ENCODE data around the gene TALDO1. TPM values are rescaled to one million over a fixed set of nuclear protein-coding genes. Genes with fewer than 3 reads are reported as not detected.

Gene TALDO1
- total and polyA plus RNA-seq, 5 experiments from 2014 or later = 120 to 173 (median 160) TPM

DNA sequence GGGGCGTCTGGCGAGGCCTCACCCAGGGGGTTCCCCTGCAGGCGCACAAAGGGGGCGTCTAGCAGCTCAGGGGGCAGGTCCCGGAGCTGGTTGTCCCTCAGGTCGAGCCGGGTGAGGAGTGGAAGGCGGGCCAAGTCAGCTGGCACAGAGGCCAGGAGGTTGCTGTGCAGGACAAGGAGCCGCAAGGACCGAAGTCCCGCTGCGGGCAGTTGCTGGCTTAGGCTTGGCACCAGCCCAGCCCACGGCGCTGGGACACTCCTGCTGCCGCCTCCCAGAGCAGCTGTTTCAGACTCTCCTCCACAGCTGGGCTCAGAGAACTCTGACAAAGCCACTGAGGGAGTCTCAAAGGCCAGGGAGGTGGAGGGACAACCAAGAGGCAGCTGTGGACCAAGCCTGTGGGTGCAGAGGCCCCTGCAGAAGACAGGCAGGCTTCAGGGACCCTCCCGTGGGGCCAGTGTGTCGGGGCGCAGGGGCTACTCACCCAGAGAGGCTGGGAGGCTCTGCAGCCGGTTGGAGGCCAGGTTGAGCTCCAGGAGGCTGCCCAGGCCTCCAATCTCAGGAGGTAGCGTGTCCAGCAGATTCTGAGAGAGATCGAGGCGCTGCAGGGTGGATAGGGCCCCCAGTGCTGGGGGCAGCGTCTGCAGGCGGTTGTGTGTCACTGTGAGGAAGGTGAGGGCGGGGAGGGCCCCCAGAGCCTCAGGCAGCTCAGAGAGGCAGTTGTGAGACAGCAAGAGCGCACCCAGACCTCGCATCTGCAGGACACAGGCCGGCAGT is 55.6 kb downstream of the TALDO1 start:
- no peaks in the 10 kb centered on the region for H3K27me3 Mint-ChIP-seq
- no peaks in the 10 kb centered on the region for H3K36me3 Mint-ChIP-seq
- H3K4me3 Mint-ChIP-seq = peak overlapping the region in 2 of 10 donors; percentile 25 to 62
- ATAC-seq (no peak), DNase-seq (no peak)
- H3K9me3 Mint-ChIP-seq = no peaks in the 10 kb centered on the region
- H3K4me1 Mint-ChIP-seq = peaks cover 2 to 30% (median 8%) of the 10 kb centered on the region in 4 donors
- peak overlapping the region in 1 of 10 donors; percentile 16 for H3K27ac Mint-ChIP-seq
- POLR2A ChIA-PET = interaction anchor here (0.9 to 5.4 kb wide), 4 partner anchors 16 to 222 kb away, joined by 3 to 67 read pairs (median 5); partner anchors contain the start of genes PNPLA2, POLR2L and TSPAN4

DNA sequence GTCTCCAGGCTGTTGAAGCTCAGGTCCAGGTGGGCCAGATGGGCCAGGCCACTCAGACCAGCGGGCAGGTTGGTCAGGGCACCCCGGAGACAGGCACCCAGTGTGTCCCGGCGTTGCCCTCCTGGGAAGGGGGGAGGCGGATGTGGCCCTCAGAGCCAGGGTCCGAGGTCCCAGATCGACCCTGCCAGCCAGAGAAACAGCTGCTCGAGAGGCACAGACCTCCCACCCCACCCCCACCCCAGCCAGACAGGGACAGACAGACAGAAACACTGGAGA is 56.1 kb downstream of the TALDO1 start:
- Mint-ChIP-seq H3K9me3 (no peaks in the 10 kb centered on the region), H3K27ac (peak overlapping the region in 1 of 10 donors; percentile 16), H3K36me3 (no peaks in the 10 kb centered on the region), H3K27me3 (no peaks in the 10 kb centered on the region), H3K4me1 (peaks cover 3 to 32% (median 12%) of the 10 kb centered on the region in 4 donors), H3K4me3 (peak overlapping the region in 2 of 10 donors; percentile 67 to 72)
- DNase-seq (no peak), ATAC-seq (no peak)
- POLR2A ChIA-PET = interaction anchor here (0.6 to 5.4 kb wide), 7 partner anchors 16 to 222 kb away, joined by 3 to 67 read pairs (median 5); partner anchors contain the start of genes PNPLA2, POLR2L, TALDO1 and TSPAN4

DNA sequence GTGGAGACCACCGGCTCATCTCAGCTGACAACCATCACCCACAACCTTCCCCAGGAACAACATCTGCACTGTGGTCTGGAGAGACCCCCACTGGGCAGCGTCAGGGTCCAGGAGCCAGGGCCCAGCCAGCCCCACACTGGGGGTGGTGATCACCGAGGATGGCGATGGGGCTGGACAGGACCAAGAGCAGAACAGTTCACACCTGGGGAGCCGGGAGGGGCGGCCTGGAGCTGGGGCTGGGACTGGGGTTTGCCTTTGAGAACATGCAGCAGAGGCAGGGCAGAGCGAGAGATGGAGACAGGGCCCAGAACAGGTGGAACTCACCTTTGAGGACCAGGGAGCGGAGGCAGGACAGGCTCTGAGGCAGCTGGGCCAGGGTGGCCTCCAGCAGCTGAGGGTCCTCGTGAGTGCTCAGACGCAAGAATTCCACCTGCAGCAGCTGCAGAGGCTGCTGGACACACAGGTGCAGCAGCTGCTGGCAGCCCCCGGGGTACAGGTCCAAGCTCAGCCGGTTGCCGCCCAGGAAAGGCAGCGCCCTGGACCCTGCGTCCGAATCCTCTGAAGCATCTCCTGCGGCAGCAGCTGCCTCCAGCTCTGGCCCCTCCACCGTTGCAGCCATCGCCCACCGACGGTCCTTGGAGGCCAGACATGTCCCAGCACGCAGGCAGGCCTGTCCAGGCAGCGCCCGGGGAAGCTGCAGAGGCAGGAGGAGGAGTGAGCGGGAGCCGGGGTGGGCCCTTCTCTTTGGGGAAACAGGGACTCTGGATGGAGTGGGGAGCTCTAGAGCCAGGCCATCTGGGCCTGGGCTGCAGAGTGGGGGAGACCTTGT is 56.7 kb downstream of the TALDO1 start:
- Mint-ChIP-seq H3K9me3 (no peaks in the 10 kb centered on the region), H3K27ac (peak overlapping the region in 8 of 10 donors; percentile 56 to 89 (median 72)), H3K27me3 (no peaks in the 10 kb centered on the region), H3K36me3 (no peaks in the 10 kb centered on the region), H3K4me1 (peaks cover 5 to 36% (median 17%) of the 10 kb centered on the region in 4 donors), H3K4me3 (peak overlapping the region; percentile 67 to 86 (median 75))
- ATAC-seq = no peak
- POLR2A ChIA-PET = interaction anchor here (0.6 to 5.4 kb wide), 10 partner anchors 8 to 109 kb away, joined by 3 to 67 read pairs (median 6); partner anchors contain the start of genes CEND1, DEAF1, PNPLA2 and POLR2L
- DNase-seq = no peak

DNA sequence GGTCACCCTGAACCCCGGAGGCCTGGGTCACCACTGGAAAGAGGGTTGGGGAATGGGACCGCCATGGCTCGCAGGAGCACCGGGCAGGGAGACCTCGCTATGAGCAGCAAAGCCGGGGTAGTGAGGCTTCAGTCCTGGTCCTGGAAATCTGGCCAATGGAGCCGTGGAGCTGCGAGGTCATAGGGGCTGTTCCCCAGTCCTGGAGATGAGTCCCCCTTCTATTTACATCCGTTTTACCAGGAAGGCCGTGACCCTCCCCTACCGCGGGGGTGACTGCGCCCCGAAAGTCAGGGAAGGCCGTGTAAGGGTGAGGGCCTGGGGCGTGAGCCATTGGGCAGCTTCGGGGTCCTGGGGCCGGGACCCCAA is 57.3 kb downstream of the TALDO1 start:
- peak overlapping the region in 8 of 10 donors; percentile 56 to 89 (median 72) for H3K27ac Mint-ChIP-seq
- H3K9me3 Mint-ChIP-seq = no peaks in the 10 kb centered on the region
- H3K4me1 Mint-ChIP-seq = peaks cover 6 to 36% (median 20%) of the 10 kb centered on the region in 4 donors

DNA sequence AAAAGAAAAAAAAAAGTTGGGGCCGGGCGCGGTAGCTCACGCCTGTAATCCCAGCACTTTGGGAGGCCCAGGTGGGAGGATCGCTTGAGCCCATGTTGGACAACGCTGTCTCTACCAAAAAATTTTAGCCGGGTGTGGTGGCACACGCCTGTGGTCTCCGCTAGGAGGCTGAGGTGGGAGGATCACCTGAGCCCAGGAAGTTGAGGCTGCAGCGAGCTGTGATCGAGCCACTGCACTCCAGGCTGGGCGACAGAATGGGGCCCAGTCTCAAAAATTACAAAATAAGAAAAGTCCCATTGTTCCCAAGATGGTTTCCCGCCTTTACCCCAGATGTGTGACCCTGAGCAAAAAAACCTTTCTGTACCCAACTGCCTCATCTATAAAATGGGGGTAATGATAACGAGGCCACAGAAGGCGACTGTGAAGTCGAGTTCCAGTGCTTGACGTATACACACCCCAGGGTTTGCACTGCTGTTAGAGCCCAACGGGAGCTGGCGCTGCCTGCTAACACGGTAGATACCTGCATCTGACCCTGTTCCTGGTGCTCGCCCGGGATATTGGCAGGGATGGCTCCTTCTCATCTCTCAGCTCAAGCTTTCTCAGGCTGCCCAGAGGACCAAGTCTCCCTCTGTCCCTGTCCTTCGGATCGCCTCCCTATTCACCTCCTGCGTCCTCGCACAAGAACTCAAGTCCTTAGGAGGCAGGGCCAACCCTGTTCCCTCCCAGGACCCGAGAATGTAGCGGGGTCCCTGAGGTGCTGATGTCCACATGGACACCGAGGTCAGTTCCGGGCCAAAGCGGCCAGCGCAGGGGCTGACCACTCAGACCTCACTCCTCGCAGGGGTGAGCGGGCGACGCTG is 61.4 kb downstream of the TALDO1 start:
- H3K9me3 Mint-ChIP-seq = no peaks in the 10 kb centered on the region
- H3K27ac Mint-ChIP-seq = peak overlapping the region; percentile 93 to 99 (median 99)
- peak; percentile 0 to 3 for ATAC-seq
- no peak for DNase-seq
- H3K27me3 Mint-ChIP-seq = no peaks in the 10 kb centered on the region
- H3K4me3 Mint-ChIP-seq = peak overlapping the region; percentile 88 to 98 (median 92)
- H3K36me3 Mint-ChIP-seq = peaks cover 0 to 24% (median 2%) of the 10 kb centered on the region in 3 donors
- H3K4me1 Mint-ChIP-seq = peaks cover 8 to 53% (median 40%) of the 10 kb centered on the region in 4 donors
- POLR2A ChIA-PET = interaction anchor here (0.8 to 2.3 kb wide), 14 partner anchors 9 to 302 kb away, joined by 3 to 80 read pairs (median 4); partner anchors contain the start of genes GATD1, PHRF1, PNPLA2 and POLR2L

More for the DNA sequence above, 57.3 kb downstream of the TALDO1 start:
- no peak for ATAC-seq
- no peaks in the 10 kb centered on the region for H3K27me3 Mint-ChIP-seq
- POLR2A ChIA-PET = interaction anchor here (0.8 to 5.4 kb wide), 8 partner anchors 9 to 109 kb away, joined by 3 to 67 read pairs (median 4); partner anchors contain the start of genes CEND1, DEAF1, PNPLA2 and TALDO1
- no peaks in the 10 kb centered on the region for H3K36me3 Mint-ChIP-seq
- H3K4me3 Mint-ChIP-seq = peak overlapping the region; percentile 67 to 86 (median 75)
- no peak for DNase-seq

DNA sequence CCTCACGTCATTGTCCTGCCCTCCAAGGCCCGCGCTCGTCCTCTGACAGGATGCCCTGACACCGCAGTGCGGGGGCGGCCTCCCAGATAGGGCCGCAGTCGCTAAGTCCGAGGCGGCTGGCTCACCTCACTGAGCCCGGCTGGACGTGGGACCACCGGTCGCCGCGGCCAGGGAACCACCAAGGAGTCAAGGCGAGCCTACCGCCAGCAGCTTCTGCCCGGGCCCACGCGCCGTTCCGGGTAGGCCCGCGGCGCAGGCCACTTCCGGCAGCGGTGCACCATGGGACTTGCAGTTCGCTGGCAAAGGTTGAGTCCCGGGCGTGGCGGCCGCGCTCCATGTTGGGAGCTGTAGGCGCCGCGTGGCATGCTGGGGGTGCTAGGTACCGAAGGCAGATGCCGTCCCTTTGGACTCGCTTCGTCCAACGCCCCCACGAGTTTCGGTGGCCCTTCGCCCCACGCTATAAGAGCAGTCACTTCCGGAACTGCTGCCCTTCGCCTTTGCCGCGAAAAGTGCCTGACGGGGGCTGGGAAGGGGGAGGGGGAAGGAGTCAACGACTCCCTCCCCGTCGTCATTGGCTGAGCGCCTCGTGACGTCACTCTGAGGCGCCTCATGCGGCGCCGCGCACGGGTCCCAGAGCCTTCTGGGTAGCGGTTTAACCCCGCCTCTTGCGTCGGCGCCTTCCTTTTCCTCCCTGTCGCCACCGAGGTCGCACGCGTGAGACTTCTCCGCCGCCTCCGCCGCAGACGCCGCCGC is 62.2 kb downstream of the TALDO1 start, which contains the start of gene RPLP2:
Gene RPLP2, plus strand, starts transcription at position 681 of the 753 bp plus-strand sequence. CDS start 268 bp downstream, outside the sequence.
- Mint-ChIP-seq H3K9me3 (no peaks in the 10 kb centered on the region), H3K27ac (peak within 1 kb of the TSS; percentile 93 to 99 (median 99)), H3K27me3 (no peaks in the 10 kb centered on the region), H3K4me1 (peaks cover 10 to 47% (median 39%) of the 10 kb centered on the region in 4 donors), H3K4me3 (peak within 1 kb of the TSS; percentile 88 to 98 (median 92)), H3K36me3 (peaks cover 0 to 27% (median 2%) of the 10 kb centered on the region in 3 donors)
- POLR2A ChIA-PET = interaction anchor here (0.8 to 2.3 kb wide), 15 partner anchors 10 to 303 kb away, joined by 3 to 80 read pairs (median 5); partner anchors contain the start of genes CD151, GATD1, PHRF1 and PNPLA2
- peak; percentile 82 to 87 for ATAC-seq
- DNase-seq = peak; percentile 95 to 100 (median 98)

DNA sequence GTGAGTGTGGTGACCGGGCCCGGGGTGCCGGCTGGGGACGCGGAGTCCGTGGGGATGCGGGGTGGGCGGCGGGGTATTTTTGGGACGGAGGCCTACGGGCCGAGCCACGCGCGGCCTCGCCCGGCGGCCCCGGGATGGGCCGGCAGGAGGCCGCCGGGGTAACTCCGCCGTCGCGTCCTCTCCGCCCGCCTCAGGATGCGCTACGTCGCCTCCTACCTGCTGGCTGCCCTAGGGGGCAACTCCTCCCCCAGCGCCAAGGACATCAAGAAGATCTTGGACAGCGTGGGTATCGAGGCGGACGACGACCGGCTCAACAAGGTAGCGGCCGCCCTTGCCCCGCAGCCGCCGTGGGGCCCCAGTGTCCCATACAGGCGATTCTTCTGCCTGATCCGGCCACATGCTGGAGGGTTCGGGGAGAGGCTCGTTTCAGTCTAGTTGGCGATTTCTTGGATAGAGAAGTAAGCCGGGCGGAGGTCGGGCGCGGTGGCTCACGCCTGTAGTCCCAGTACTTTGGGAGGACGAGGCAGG is 62.8 kb downstream of the TALDO1 start:
- no peak for DNase-seq
- Mint-ChIP-seq H3K4me3 (peak overlapping the region; percentile 88 to 98 (median 92)), H3K36me3 (peaks cover 0 to 27% (median 2%) of the 10 kb centered on the region in 3 donors), H3K27me3 (no peaks in the 10 kb centered on the region), H3K4me1 (peaks cover 10 to 45% (median 38%) of the 10 kb centered on the region in 4 donors), H3K27ac (peak overlapping the region; percentile 43 to 99 (median 99)), H3K9me3 (no peaks in the 10 kb centered on the region)
- POLR2A ChIA-PET = interaction anchor here (0.8 to 2.3 kb wide), 18 partner anchors 9 to 303 kb away, joined by 3 to 80 read pairs (median 4); partner anchors contain the start of genes CD151, GATD1, PHRF1 and PNPLA2
- ATAC-seq = peak; percentile 19 to 24

DNA sequence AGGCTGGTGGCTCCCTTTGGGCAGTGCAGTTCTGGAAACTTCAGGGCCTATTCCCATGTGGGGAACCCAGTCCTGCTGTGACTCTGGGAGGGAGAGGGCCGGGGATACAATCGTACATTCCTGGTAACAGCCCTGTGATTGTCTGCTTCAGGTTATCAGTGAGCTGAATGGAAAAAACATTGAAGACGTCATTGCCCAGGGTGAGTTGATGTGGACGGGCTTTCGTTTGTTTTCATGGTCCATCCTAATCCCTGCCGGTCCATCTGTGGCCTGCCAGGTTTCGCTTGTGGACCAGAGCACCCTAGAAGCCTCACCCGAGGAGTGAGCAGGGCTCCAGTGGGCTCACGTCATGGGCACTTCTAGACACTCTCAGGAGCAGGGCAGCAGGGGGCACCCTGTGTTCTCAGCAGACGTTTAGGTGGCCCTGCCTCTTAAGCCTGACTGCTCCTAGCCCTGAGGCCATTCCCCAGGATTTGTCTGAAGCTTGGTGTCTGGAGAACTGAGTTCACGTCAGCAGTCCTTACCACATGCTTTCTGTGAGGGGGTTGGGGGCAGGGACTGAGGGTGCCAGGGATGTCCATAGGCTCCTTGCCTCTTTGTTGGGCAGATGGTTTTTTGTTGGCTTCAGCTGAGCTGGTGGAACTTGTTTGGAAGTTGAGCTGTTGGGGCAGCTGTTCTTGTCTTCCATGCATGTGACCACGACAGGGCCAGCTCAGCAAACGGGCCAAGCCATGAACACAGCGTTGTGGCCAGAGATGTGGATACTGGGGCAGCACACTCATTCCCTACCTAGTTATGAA is 64.4 kb downstream of the TALDO1 start:
- POLR2A ChIA-PET = interaction anchor here (0.6 to 1.9 kb wide), 3 partner anchors 9 to 68 kb away, joined by 4 to 34 read pairs (median 4); partner anchors contain the start of gene PNPLA2
- Mint-ChIP-seq H3K4me3 (peak overlapping the region; percentile 79 to 98 (median 86)), H3K9me3 (no peaks in the 10 kb centered on the region), H3K27me3 (no peaks in the 10 kb centered on the region), H3K27ac (peak overlapping the region in 9 of 10 donors; percentile 31 to 95 (median 86)), H3K36me3 (peaks cover 0 to 27% (median 2%) of the 10 kb centered on the region in 3 donors), H3K4me1 (peaks cover 10 to 41% (median 35%) of the 10 kb centered on the region in 4 donors)
- DNase-seq (no peak), ATAC-seq (no peak)

DNA sequence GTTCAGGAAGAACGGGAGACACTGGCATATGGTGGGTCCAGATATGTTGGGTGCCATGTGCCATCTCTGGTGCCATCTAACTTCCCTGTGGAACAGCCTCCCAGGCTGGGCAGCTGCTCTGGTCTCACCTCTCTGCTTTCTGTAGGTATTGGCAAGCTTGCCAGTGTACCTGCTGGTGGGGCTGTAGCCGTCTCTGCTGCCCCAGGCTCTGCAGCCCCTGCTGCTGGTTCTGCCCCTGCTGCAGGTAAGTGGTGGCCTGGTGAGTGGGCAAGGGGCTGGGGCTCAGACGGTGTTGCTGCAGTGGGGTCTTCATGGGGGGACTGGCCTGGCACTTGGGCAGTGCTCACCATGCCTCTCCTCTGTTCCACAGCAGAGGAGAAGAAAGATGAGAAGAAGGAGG is 65.1 kb downstream of the TALDO1 start:
- POLR2A ChIA-PET = interaction anchor here (1.4 to 1.5 kb wide), 3 partner anchors 16 to 28 kb away, joined by 3 to 7 read pairs (median 4); no protein-coding TSS in a partner anchor
- Mint-ChIP-seq H3K4me1 (peaks cover 10 to 41% (median 35%) of the 10 kb centered on the region in 4 donors), H3K9me3 (no peaks in the 10 kb centered on the region), H3K4me3 (peak overlapping the region in 6 of 10 donors; percentile 18 to 98 (median 36)), H3K36me3 (peaks cover 0 to 27% (median 2%) of the 10 kb centered on the region in 3 donors), H3K27ac (peak overlapping the region in 8 of 10 donors; percentile 8 to 80 (median 45)), H3K27me3 (no peaks in the 10 kb centered on the region)
- no peak for DNase-seq
- no peak for ATAC-seq

DNA sequence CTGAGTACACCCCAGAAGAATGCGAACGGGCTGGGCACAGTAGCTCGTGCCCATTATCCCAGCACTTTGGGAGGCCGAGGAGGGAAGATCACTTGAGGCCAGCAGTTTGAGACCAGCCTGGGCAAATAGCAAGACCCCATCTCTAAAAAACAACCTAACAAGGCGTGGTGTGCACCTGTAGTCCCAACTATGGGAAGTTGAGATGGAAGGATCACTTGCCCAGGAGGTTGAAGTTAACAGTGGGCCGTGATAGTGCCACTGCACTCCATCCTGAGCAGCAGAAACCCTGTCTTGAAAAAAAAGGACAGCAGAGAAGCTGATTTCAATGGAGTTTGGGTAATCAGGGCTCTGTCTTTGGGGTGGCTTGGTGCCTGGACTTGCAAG is 65.8 kb downstream of the TALDO1 start:
- Mint-ChIP-seq H3K9me3 (no peaks in the 10 kb centered on the region), H3K36me3 (peaks cover 0 to 27% (median 2%) of the 10 kb centered on the region in 3 donors), H3K27me3 (no peaks in the 10 kb centered on the region), H3K4me3 (peak overlapping the region in 1 of 10 donors; percentile 26), H3K27ac (peak overlapping the region in 3 of 10 donors; percentile 11 to 80 (median 19)), H3K4me1 (peaks cover 7 to 36% (median 30%) of the 10 kb centered on the region in 4 donors)
- DNase-seq = no peak
- POLR2A ChIA-PET = interaction anchor here (0.6 to 1.5 kb wide), 3 partner anchors 16 to 118 kb away, joined by 3 to 7 read pairs (median 3); no protein-coding TSS in a partner anchor
- no peak for ATAC-seq

Measured in naive thymus-derived CD8-positive, alpha-beta T cell (primary cell).